ENCODE measurements around the gene GID4. TPM values are rescaled to one million over a fixed set of nuclear protein-coding genes. Genes with fewer than 3 reads are reported as not detected.

Gene GID4
- total and polyA plus RNA-seq, 2 of the 4 experiments (the other 2 are of a cell fraction): 3.9 to 5.6 TPM

DNA sequence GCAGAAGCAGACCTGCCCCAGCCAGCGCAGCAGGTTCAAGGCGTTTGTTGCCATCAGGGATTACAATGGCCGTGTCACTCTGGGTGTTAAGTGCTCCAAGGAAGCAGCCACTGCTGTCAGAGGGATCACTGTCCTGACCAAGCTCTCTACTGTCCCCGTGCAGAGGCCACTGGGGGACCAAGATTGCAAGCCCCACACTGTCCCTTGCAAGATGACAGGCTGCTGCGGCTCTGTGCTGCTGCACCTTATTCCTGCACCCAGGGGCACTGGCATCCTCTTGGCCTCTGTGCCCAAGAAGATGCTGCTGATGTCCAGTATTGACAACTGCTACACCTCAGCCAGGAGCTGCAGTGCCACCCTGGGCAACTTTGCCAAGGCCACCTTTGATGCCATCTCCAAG, 27.9 kb upstream of the GID4 start:
- H3K56ac ChIP-seq (ENCODE audit: extremely low read depth, insufficient read depth, low read length): no peak overlapping the region
- H3K18ac ChIP-seq (ENCODE audit: low read depth, low read length): no peak overlapping the region
- no peaks in the 10 kb centered on the region for H3K27me3 ChIP-seq (ENCODE audit: control insufficient read depth, insufficient read depth, low read length)
- H3K23ac ChIP-seq (ENCODE audit: low read depth, low read length): no peak overlapping the region
- no peak overlapping the region for H2BK15ac ChIP-seq (ENCODE audit: low read depth, low read length)
- no peak overlapping the region for H2AFZ ChIP-seq (replicated peaks; ENCODE audit: low read length, poor library complexity)
- peaks cover 16% of the 10 kb centered on the region for H3K9me1 ChIP-seq (ENCODE audit: insufficient read depth, low read length)
- H2AK9ac ChIP-seq (replicated peaks; ENCODE audit: low read depth, low read length, poor library complexity): no peak overlapping the region
- H3K79me1 ChIP-seq (ENCODE audit: low read depth in 1 of 2, low read length in 2 of 2): no peaks in the 10 kb centered on the region; a peak in 1 of 4 replicates
- no peak overlapping the region for H3K4ac ChIP-seq (ENCODE audit: low read depth, low read length)
- ATAC-seq (ENCODE audit: low read depth) (no peak), DNase-seq (no peak)
- no peak overlapping the region for H2AK5ac ChIP-seq (ENCODE audit: low read depth, low read length)
- CTCF ChIA-PET: interaction anchor here (0.7 kb wide), 1 partner anchor 121 kb away, joined by 3 read pairs; no protein-coding TSS in a partner anchor
- no peak overlapping the region for H4K8ac ChIP-seq (ENCODE audit: low read depth in 2 of 2, low read length in 2 of 2)
- POLR2A ChIA-PET (ENCODE audit: unreplicated experiment): no interaction called here
- H4K5ac ChIP-seq (ENCODE audit: low read depth, low read length): no peak overlapping the region
- in situ Hi-C loops (cut with MboI; ENCODE audit: low sequenced_read_pairs): no loop called here
- TF ChIP-seq POLR2A (IDR thresholded peaks at IDR 0.05; ENCODE audit: low read depth, low read length): no peak
- no peak for TF ChIP-seq RCOR1 (IDR thresholded peaks at IDR 0.05; ENCODE audit: insufficient replicate concordance, low read length)
- no peak for TF ChIP-seq CEBPB (IDR thresholded peaks at IDR 0.05; ENCODE audit: low read depth, low read length)
- no peak for TF ChIP-seq SMC3 (IDR thresholded peaks at IDR 0.05; ENCODE audit: low read depth, low read length)
- TF ChIP-seq CHD1 (IDR thresholded peaks at IDR 0.05; ENCODE audit: low read depth, low read length): no peak
- no peak for TF ChIP-seq MXI1 (IDR thresholded peaks at IDR 0.05; ENCODE audit: borderline replicate concordance, low read depth, low read length)
- no peak for TF ChIP-seq NFE2L2 (IDR thresholded peaks at IDR 0.05; ENCODE audit: low read depth, low read length)
- no peak for TF ChIP-seq RFX5 (IDR thresholded peaks at IDR 0.05; ENCODE audit: low read depth, low read length)
- no peak for TF ChIP-seq RAD21 (IDR thresholded peaks at IDR 0.05; ENCODE audit: low read length)
- no peak for TF ChIP-seq MAFK (IDR thresholded peaks at IDR 0.05; ENCODE audit: low read depth, low read length)
- no peak for TF ChIP-seq CTCF (conservative IDR thresholded peaks at IDR 0.05; ENCODE audit: low read depth, low read length)
- TF ChIP-seq ELK1 (IDR thresholded peaks at IDR 0.05; ENCODE audit: borderline replicate concordance, low read depth, low read length): no peak
- TF ChIP-seq BHLHE40 (IDR thresholded peaks at IDR 0.05; ENCODE audit: low read depth, low read length): no peak
- TF ChIP-seq MAZ (IDR thresholded peaks at IDR 0.05; ENCODE audit: borderline replicate concordance, low read depth, low read length): no peak
- TF ChIP-seq, protein P1, sequence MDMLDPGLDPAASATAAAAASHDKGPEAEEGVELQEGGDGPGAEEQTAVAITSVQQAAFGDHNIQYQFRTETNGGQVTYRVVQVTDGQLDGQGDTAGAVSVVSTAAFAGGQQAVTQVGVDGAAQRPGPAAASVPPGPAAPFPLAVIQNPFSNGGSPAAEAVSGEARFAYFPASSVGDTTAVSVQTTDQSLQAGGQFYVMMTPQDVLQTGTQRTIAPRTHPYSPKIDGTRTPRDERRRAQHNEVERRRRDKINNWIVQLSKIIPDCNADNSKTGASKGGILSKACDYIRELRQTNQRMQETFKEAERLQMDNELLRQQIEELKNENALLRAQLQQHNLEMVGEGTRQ (IDR thresholded peaks at IDR 0.05; ENCODE audit: low read depth, low read length): no peak
- no peak for TF ChIP-seq FOS (IDR thresholded peaks at IDR 0.05; ENCODE audit: low read depth, low read length)
- H3K27ac ChIP-seq (ENCODE audit: insufficient read depth, low read length): no peak overlapping the region
- H4K20me1 ChIP-seq (ENCODE audit: insufficient read depth, low read length): no peaks in the 10 kb centered on the region
- WGBS, 2 experiments (ENCODE audit: extremely low coverage in 2 of 2, insufficient read length in 1 of 2): 90% methylated on average over 5 of the region's 5 CpGs; no CpG with 5 or more reads in 1 of the 2 experiments
- no peak overlapping the region for H2BK120ac ChIP-seq (ENCODE audit: low read depth, low read length)
- H3K36me3 ChIP-seq (ENCODE audit: control insufficient read depth, insufficient read depth, low read length): peaks cover 7% of the 10 kb centered on the region
- no peak overlapping the region for H3K4me3 ChIP-seq (ENCODE audit: insufficient read depth, low read depth, low read length)
- no peak overlapping the region for H3K4me2 ChIP-seq (ENCODE audit: low read depth, low read length)
- dilution Hi-C loops (cut with HindIII; ENCODE audit: low sequenced_read_pairs, unreplicated experiment): no loop called here
- no peak overlapping the region for H2BK5ac ChIP-seq (ENCODE audit: low read depth, low read length, poor library complexity, severe bottlenecking)
- H3K9ac ChIP-seq (ENCODE audit: low read depth, low read length): no peak overlapping the region
- intact Hi-C loops (cut with micrococcal nuclease): no loop called here
- H2BK20ac ChIP-seq (ENCODE audit: low read depth, low read length): no peak overlapping the region
- peaks cover 2% of the 10 kb centered on the region; the same call in 1 of the 2 replicates for H3K9me3 ChIP-seq (ENCODE audit: control insufficient read depth, insufficient read depth, low read length)
- no peak overlapping the region for H3K14ac ChIP-seq (replicated peaks; ENCODE audit: low read depth, low read length)
- BruUV-seq (replicated peaks): no TSS peak
- peaks cover 8% of the 10 kb centered on the region for H3K4me1 ChIP-seq (ENCODE audit: control insufficient read depth, insufficient read depth, low read length)
- no peak overlapping the region for H4K91ac ChIP-seq (ENCODE audit: insufficient read depth, low read depth, low read length)

Measured in IMR-90 (cell line).